ENCODE results near the gene MDGA2.
"Not testable (repeated sequence)": the region's sequence is repeated elsewhere in the genome, so short reads cannot be mapped to it uniquely, and the experiment has no call there.

The MDGA2 gene

GRCh38 chr14:47302121-47302520 lies 373.3 kb downstream of the MDGA2 start:
- DNase-seq: no peak

- DNase-seq: no peak
Observed at GRCh38 chr14:47300796-47301195, 374.6 kb downstream of the MDGA2 start.

- no peak for DNase-seq
Observed at GRCh38 chr14:47297374-47297773, 378.0 kb downstream of the MDGA2 start.

- DNase-seq: no peak
Observed at GRCh38 chr14:47284283-47284682, 391.1 kb downstream of the MDGA2 start.

- not testable (repeated sequence) for DNase-seq
Observed at GRCh38 chr14:47281761-47282160, 393.6 kb downstream of the MDGA2 start.

GRCh38 chr14:47278233-47278842 lies 397.1 kb downstream of the MDGA2 start:
- no peak for DNase-seq

- DNase-seq: no peak
Observed at GRCh38 chr14:47277703-47278102, 397.7 kb downstream of the MDGA2 start.

GRCh38 chr14:47276931-47277330 lies 398.5 kb downstream of the MDGA2 start:
- no peak for DNase-seq

GRCh38 chr14:47273939-47274338 lies 401.5 kb downstream of the MDGA2 start:
- DNase-seq: no peak

GRCh38 chr14:47270715-47271114 lies 404.7 kb downstream of the MDGA2 start:
- DNase-seq: no peak

- DNase-seq: no peak
Observed at GRCh38 chr14:47269756-47270492, 405.5 kb downstream of the MDGA2 start.

- no peak for DNase-seq
Observed at GRCh38 chr14:47264842-47265241, 410.6 kb downstream of the MDGA2 start.

GRCh38 chr14:47262801-47263200 lies 412.6 kb downstream of the MDGA2 start:
- DNase-seq: no peak

GRCh38 chr14:47261350-47261749 lies 414.1 kb downstream of the MDGA2 start:
- DNase-seq: no peak

- no peak for DNase-seq
Observed at GRCh38 chr14:47259796-47260195, 415.6 kb downstream of the MDGA2 start.

GRCh38 chr14:47257013-47257412 lies 418.4 kb downstream of the MDGA2 start:
- DNase-seq: no peak

- DNase-seq: no peak
Observed at GRCh38 chr14:47252802-47253201, 422.6 kb downstream of the MDGA2 start.

- no peak for DNase-seq
Observed at GRCh38 chr14:47246367-47246766, 429.0 kb downstream of the MDGA2 start.

- DNase-seq: not testable (repeated sequence)
Observed at GRCh38 chr14:47242579-47242978, 432.8 kb downstream of the MDGA2 start.

- no peak for DNase-seq
Observed at GRCh38 chr14:47240748-47241437, 434.5 kb downstream of the MDGA2 start.

GRCh38 chr14:47235619-47236018 lies 439.8 kb downstream of the MDGA2 start:
- no peak for DNase-seq

- no peak for DNase-seq
Observed at GRCh38 chr14:47226877-47227520, 448.4 kb downstream of the MDGA2 start.

GRCh38 chr14:47223656-47224055 lies 451.7 kb downstream of the MDGA2 start:
- DNase-seq: no peak

- DNase-seq: no peak
Observed at GRCh38 chr14:47220096-47220495, 455.3 kb downstream of the MDGA2 start.

Data from NCI-H1436 treated with DMSO at 0.1 percent for 48 hours (cell line).